HL-60 (cell line): Measurements from ENCODE around the gene ABCC11.

ENCODE experiments used
- DNase-seq, 2 experiments: peaks; one replicate each; pipeline ENCODE4 v3.0.0-alpha.2; 2010 to 2020; ENCODE audit warnings: low read depth in 1 of 2, low spot score in 1 of 2
- H3K27ac ChIP-seq: fragments of 250-450 bp; sonication (Bioruptor Pico); replicated peaks from 2 replicates; pipeline ENCODE4 v1.5.1; 2020; ENCODE audit warnings: mild to moderate bottlenecking, moderate library complexity
- H3K27me3 ChIP-seq: fragments of 250-450 bp; sonication (Bioruptor Pico); 2 replicates; pipeline ENCODE4 v1.5.1; 2021; ENCODE audit warnings: mild to moderate bottlenecking, moderate library complexity; ENCODE audit not compliant: insufficient read depth, poor library complexity, severe bottlenecking
- H3K4me3 ChIP-seq: replicated peaks from 2 replicates; pipeline ENCODE4 v1.5.1; 2011; ENCODE audit warnings: mild to moderate bottlenecking, control low read depth, low read length; ENCODE audit not compliant: insufficient read depth
- GABPA ChIP-seq: IDR thresholded peaks from 2 replicates; pipeline ENCODE4 v1.6.1; 2012; ENCODE audit warnings: low read depth
- POLR2AphosphoS5 ChIP-seq: IDR thresholded peaks from 2 replicates; pipeline ENCODE4 v1.6.1; 2012; ENCODE audit warnings: low read depth
- SPI1 ChIP-seq: IDR thresholded peaks from 2 replicates; pipeline ENCODE4 v1.6.1; 2012; ENCODE audit warnings: low read depth, mild to moderate bottlenecking, borderline replicate concordance
- TF ChIP-seq, protein P1 (sequence below): IDR thresholded peaks from one replicate; pipeline ENCODE4 v1.5.1; 2011; ENCODE audit warnings: low read length, control low read depth, inconsistent platforms; ENCODE audit not compliant: insufficient read depth
- TF ChIP-seq, protein P2 (sequence below): IDR thresholded peaks from 2 replicates; pipeline ENCODE4 v1.6.1; 2012; ENCODE audit warnings: low read depth; ENCODE audit not compliant: insufficient replicate concordance

ABCC11 gene

DNA sequence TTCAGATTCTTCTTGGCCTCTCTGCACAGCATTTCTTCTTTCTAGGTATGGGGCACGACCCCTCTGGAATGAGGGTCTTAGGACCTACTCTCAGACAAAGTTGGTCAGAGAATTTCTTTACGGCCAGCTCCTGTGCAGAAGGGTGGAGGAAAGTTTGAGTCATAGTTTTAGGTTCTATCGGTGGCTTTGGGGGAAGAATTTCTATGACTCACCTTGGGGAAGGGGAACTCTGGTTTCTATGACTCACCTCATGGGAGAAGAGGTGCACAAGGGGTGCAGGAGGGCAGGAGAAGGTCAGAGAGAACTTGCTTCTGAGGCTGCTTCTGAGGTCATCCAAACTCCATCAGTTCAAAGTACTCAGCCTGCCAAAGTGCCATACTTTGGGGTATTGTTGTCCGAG is 89.0 kb downstream of the ABCC11 start:
- DNase-seq, result peak; percentile 26 to 88
- TF ChIP-seq POLR2AphosphoS5, result no peak
- Histone ChIP-seq H3K4me3 (no peak overlapping the region), H3K27ac (no peak overlapping the region), H3K27me3 (no peaks in the 10 kb centered on the region)

DNA sequence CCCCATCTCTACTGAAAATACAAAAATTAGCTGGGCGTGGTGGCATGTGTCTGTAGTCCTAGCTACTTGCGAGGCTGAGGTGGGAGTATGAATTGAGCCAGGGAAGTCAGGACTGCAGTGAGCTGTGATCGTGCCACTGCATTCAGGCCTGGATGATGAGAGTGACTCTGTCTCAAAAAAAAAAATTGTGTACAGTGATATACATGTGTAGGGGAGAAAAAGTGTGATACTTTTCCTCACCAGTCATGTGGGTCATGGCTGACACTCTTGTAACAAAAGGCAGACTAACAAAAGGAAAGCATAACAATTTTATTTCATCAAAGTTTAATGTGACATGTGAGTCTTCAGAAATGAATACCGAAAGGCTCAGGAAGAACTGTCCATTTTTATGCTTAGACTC is 89.5 kb downstream of the ABCC11 start:
- Histone ChIP-seq H3K27ac (no peak overlapping the region), H3K27me3 (no peaks in the 10 kb centered on the region), H3K4me3 (no peak overlapping the region)
- DNase-seq, result no peak
- TF ChIP-seq GABPA (no peak), SPI1 (no peak), POLR2AphosphoS5 (no peak)
- TF ChIP-seq, protein P1, sequence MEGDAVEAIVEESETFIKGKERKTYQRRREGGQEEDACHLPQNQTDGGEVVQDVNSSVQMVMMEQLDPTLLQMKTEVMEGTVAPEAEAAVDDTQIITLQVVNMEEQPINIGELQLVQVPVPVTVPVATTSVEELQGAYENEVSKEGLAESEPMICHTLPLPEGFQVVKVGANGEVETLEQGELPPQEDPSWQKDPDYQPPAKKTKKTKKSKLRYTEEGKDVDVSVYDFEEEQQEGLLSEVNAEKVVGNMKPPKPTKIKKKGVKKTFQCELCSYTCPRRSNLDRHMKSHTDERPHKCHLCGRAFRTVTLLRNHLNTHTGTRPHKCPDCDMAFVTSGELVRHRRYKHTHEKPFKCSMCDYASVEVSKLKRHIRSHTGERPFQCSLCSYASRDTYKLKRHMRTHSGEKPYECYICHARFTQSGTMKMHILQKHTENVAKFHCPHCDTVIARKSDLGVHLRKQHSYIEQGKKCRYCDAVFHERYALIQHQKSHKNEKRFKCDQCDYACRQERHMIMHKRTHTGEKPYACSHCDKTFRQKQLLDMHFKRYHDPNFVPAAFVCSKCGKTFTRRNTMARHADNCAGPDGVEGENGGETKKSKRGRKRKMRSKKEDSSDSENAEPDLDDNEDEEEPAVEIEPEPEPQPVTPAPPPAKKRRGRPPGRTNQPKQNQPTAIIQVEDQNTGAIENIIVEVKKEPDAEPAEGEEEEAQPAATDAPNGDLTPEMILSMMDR, result no peak
- TF ChIP-seq, protein P2, sequence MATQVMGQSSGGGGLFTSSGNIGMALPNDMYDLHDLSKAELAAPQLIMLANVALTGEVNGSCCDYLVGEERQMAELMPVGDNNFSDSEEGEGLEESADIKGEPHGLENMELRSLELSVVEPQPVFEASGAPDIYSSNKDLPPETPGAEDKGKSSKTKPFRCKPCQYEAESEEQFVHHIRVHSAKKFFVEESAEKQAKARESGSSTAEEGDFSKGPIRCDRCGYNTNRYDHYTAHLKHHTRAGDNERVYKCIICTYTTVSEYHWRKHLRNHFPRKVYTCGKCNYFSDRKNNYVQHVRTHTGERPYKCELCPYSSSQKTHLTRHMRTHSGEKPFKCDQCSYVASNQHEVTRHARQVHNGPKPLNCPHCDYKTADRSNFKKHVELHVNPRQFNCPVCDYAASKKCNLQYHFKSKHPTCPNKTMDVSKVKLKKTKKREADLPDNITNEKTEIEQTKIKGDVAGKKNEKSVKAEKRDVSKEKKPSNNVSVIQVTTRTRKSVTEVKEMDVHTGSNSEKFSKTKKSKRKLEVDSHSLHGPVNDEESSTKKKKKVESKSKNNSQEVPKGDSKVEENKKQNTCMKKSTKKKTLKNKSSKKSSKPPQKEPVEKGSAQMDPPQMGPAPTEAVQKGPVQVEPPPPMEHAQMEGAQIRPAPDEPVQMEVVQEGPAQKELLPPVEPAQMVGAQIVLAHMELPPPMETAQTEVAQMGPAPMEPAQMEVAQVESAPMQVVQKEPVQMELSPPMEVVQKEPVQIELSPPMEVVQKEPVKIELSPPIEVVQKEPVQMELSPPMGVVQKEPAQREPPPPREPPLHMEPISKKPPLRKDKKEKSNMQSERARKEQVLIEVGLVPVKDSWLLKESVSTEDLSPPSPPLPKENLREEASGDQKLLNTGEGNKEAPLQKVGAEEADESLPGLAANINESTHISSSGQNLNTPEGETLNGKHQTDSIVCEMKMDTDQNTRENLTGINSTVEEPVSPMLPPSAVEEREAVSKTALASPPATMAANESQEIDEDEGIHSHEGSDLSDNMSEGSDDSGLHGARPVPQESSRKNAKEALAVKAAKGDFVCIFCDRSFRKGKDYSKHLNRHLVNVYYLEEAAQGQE, result no peak

DNA sequence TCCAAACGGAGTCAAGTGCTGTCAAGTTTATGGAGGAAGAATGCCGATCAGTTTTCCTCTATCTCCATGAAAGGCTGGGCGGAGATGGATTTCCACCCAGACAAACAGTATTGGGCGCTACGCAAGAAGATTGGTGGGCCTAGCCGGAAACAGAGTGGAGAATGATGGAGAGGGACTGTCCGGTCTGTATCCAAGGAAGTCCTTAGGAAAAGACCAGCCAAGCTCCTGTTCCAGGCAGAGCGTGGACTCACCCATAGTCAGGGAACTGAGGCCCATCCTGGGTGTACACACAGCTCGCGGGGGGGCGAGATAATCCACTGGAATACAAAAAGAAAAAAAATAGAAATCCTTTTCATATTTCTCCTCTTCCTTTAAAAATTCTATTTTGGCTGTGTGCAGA is 90.0 kb downstream of the ABCC11 start:
- Histone ChIP-seq H3K27me3 (no peaks in the 10 kb centered on the region), H3K4me3 (no peak overlapping the region), H3K27ac (no peak overlapping the region)
- no peak for DNase-seq
- TF ChIP-seq, protein P1, result no peak

DNA sequence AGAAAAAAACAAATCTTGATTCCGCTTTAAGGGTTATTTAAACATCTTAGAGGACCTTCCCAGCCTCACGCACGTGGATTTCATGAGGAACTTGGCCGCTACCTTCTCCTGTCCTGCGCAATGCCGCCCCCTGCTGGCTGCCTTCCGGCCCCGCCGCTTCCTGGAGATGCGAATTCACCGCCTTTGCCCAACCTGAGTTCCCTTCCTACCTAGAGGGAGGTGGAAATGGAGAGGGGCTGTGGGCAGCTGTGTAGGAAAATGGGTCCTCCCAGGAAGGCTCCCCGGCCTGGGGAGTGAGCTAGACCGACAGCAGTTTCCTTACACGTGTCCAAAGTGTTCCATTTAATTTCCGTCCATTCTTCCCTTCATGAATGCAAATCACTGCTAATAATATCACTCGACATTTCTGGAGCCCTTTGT is 90.5 kb downstream of the ABCC11 start:
- H3K27ac ChIP-seq, result no peak overlapping the region

More for the DNA sequence above, 90.5 kb downstream of the ABCC11 start:
- peak; percentile 65 to 83 for DNase-seq
- TF ChIP-seq, protein P1, result peak; percentile 90
- TF ChIP-seq SPI1, result peak; percentile 26; the same call in 1 of the 2 replicates
- TF ChIP-seq POLR2AphosphoS5, result no peak
- TF ChIP-seq, protein P2, result no peak
- Histone ChIP-seq H3K4me3 (no peak overlapping the region), H3K27me3 (no peaks in the 10 kb centered on the region)
